Transverse colon (tissue), 4 donors: Measurements from ENCODE around the gene RGPD8. TPM values are rescaled to one million over a fixed set of nuclear protein-coding genes. Genes with fewer than 3 reads are reported as not detected.

Source experiments
- DNase-seq: peaks from one replicate; pipeline ENCODE4 v3.0.0-alpha.2; 2019
- H3K27ac ChIP-seq, 4 donors: fragments of 200-600 bp; sonication (generic); 2 replicates each; pipeline ENCODE4 v1.5.1; 2016 to 2018; ENCODE audit warnings: inconsistent platforms in 4 of 4
- H3K27me3 ChIP-seq: fragments of 200-600 bp; sonication (generic); 2 replicates; pipeline ENCODE4 v1.5.1; 2017; ENCODE audit warnings: inconsistent platforms
- H3K36me3 ChIP-seq, 4 donors: fragments of 200-600 bp; sonication (generic); 2 replicates each; pipeline ENCODE4 v1.5.1; 2017 to 2019; ENCODE audit warnings: inconsistent platforms in 4 of 4
- H3K4me1 ChIP-seq, 4 donors: fragments of 200-600 bp; sonication (generic); 2 replicates each; pipeline ENCODE4 v1.5.1; 2017 to 2020; ENCODE audit warnings: inconsistent platforms in 4 of 4
- H3K4me3 ChIP-seq, 4 donors: fragments of 200-600 bp; sonication (generic); 1 replicate in 1 of 4; 2 replicates in 3 of 4; pipeline versions ENCODE4 v1.5.1 to v1.6.1; 2017 to 2019; ENCODE audit warnings: inconsistent platforms in 4 of 4
- H3K9me3 ChIP-seq, 2 donors: fragments of 200-600 bp; sonication (generic); 2 replicates each; pipeline ENCODE4 v1.5.1; 2017 to 2019; ENCODE audit warnings: inconsistent platforms in 2 of 2
- CTCF ChIP-seq, 5 experiments: fragments of 200-600 bp in 3 of 5; fragments of 450-650 bp in 2 of 5; sonication (generic) in 3 of 5; IDR thresholded peaks; 1 replicate in 2 of 5; 2 replicates in 3 of 5; pipeline ENCODE4 v1.5.1; 2016 to 2017; ENCODE audit warnings: antibody characterized with exemption in 5 of 5, inconsistent platforms in 3 of 5, mild to moderate bottlenecking in 2 of 5, moderate library complexity in 1 of 5
- EP300 ChIP-seq: sonication (generic); formaldehyde crosslinking; IDR thresholded peaks from one replicate; pipeline ENCODE4 v1.6.1; 2017; ENCODE audit warnings: antibody characterized with exemption, low read depth
- POLR2A ChIP-seq: fragments of 450-650 bp; IDR thresholded peaks from one replicate; pipeline ENCODE4 v1.6.1; 2016; ENCODE audit warnings: antibody characterized with exemption, mild to moderate bottlenecking, moderate library complexity
- POLR2AphosphoS5 ChIP-seq, 3 donors: sonication (generic); formaldehyde crosslinking; IDR thresholded peaks; one replicate each; pipeline ENCODE4 v1.6.1; 2016; ENCODE audit warnings: antibody characterized with exemption in 3 of 3
- WGBS, 2 donors: methylation state at CpG; one replicate each; pipeline ENCODE4 v1.1.5; 2018; ENCODE audit warnings: low coverage in 1 of 2; 5-methylcytosine and 5-hydroxymethylcytosine counted together
- in situ Hi-C, 4 donors: fragments of 200-750 bp; cut with MboI; loops; one replicate each; pipeline versions ENCODE4 v1.15.0 to v1.15.1; 2017; ENCODE audit warnings: low sequenced_read_pairs in 3 of 4, low pct_ligation_motif_present in 1 of 4, low pct_unique_long_range_greater_than_20kb in 1 of 4
- intact Hi-C: fragments of 100-400 bp; cut with DNase I; formaldehyde crosslinking; loops from one replicate; pipeline ENCODE4 v1.15.1; 2023; ENCODE audit warnings: low total_unique reads
- total RNA-seq, 4 donors: library from RNA; depleted of rRNA; stranded (reverse); fragments of >200 nt; gene quantifications; one replicate each; pipeline ENCODE4 v1.1.0, GENCODE V29; 2016

The RGPD8 gene
- total RNA-seq, 4 donors from 2014 or later: 8.0 to 32.4 (median 14.6) TPM

GRCh38 chr2:112481050-112481527 lies 47.6 kb upstream of the RGPD8 start:
- no peaks in the 10 kb centered on the region for H3K36me3 ChIP-seq
- in situ Hi-C loops: loop anchor here in 3 of 4 donors (10.0 to 25.0 kb wide), 3 partner anchors 94 to 256 kb away; partner anchors contain the start of gene CHCHD5 (in 1 of the 3)
- 0% methylated on average over 19 of the region's 19 CpGs; no CpG with 5 or more reads in 1 of the 2 donors for WGBS, 2 donors
- intact Hi-C loops: no loop called here
- H3K4me1 ChIP-seq: peaks cover 7 to 20% (median 15%) of the 10 kb centered on the region in 4 donors
- peak overlapping the region; percentile 89 to 97 (median 96) for H3K27ac ChIP-seq
- peak; percentile 87 for DNase-seq
- TF ChIP-seq CTCF (IDR thresholded peaks at IDR 0.05) (peak; percentile 73 to 81 (median 76)), POLR2AphosphoS5 (IDR thresholded peaks at IDR 0.05) (peak in 1 of 3 donors; percentile 31), EP300 (no peak), POLR2A (no peak)
- H3K27me3 ChIP-seq: no peaks in the 10 kb centered on the region
- no peaks in the 10 kb centered on the region for H3K9me3 ChIP-seq
- H3K4me3 ChIP-seq: peak overlapping the region; percentile 62 to 83 (median 81)

- H3K27me3 ChIP-seq: no peaks in the 10 kb centered on the region
- no peaks in the 10 kb centered on the region for H3K9me3 ChIP-seq
- H3K27ac ChIP-seq: peak overlapping the region; percentile 89 to 97 (median 96)
- 17 to 23% methylated on average over 13 to 20 of the region's 20 CpGs for WGBS, 2 donors
- in situ Hi-C loops (loop anchor here in 3 of 4 donors (10.0 to 25.0 kb wide), 3 partner anchors 94 to 257 kb away; partner anchors contain the start of gene CHCHD5 (in 1 of the 3)), intact Hi-C loops (no loop called here)
- no peaks in the 10 kb centered on the region for H3K36me3 ChIP-seq
- H3K4me1 ChIP-seq: peaks cover 7 to 20% (median 15%) of the 10 kb centered on the region in 4 donors
- H3K4me3 ChIP-seq: peak overlapping the region in 3 of 4 donors; percentile 79 to 83 (median 83)
- peak; percentile 13 for DNase-seq
- TF ChIP-seq EP300 (no peak), POLR2A (no peak), CTCF (IDR thresholded peaks at IDR 0.05) (no peak), POLR2AphosphoS5 (IDR thresholded peaks at IDR 0.05) (no peak)
These were observed 47.1 kb upstream of the RGPD8 start for GRCh38 chr2:112480530-112481049.

- no peak for DNase-seq
- Histone ChIP-seq H3K27ac (no peak overlapping the region), H3K4me3 (no peak overlapping the region), H3K9me3 (no peaks in the 10 kb centered on the region), H3K4me1 (peaks cover 0 to 6% (median 3%) of the 10 kb centered on the region in 4 donors), H3K36me3 (no peaks in the 10 kb centered on the region), H3K27me3 (no peaks in the 10 kb centered on the region)
- TF ChIP-seq POLR2AphosphoS5 (IDR thresholded peaks at IDR 0.05) (no peak), EP300 (no peak), POLR2A (no peak), CTCF (IDR thresholded peaks at IDR 0.05) (no peak)
- in situ Hi-C loops (loop anchor here in 1 of 4 donors (25.0 kb wide), 1 partner anchor 261 kb away; no protein-coding TSS in a partner anchor), intact Hi-C loops (no loop called here)
- 67 to 81% methylated on average over 1 to 7 of the region's 7 CpGs for WGBS, 2 donors
These were observed 43.0 kb upstream of the RGPD8 start for GRCh38 chr2:112476434-112476833.

- Histone ChIP-seq H3K4me3 (no peak overlapping the region), H3K4me1 (no peaks in the 10 kb centered on the region), H3K36me3 (no peaks in the 10 kb centered on the region), H3K9me3 (no peaks in the 10 kb centered on the region), H3K27me3 (no peaks in the 10 kb centered on the region), H3K27ac (no peak overlapping the region)
- intact Hi-C loops: no loop called here
- WGBS, 2 donors: 79 to 100% methylated on average over 2 to 6 of the region's 6 CpGs
- no peak for DNase-seq
- TF ChIP-seq EP300 (no peak), CTCF (IDR thresholded peaks at IDR 0.05) (no peak), POLR2AphosphoS5 (IDR thresholded peaks at IDR 0.05) (no peak), POLR2A (no peak)
- in situ Hi-C loops: loop anchor here in 1 of 4 donors (25.0 kb wide), 1 partner anchor 262 kb away; no protein-coding TSS in a partner anchor
These were observed 41.5 kb upstream of the RGPD8 start for GRCh38 chr2:112474844-112475486.
